GM19035 (cell line): ENCODE results near the gene DENND5A.

ENCODE experiments used
- ATAC-seq: cut with Tn5 transposase; IDR thresholded peaks from one replicate; pipeline ENCODE4 v1.9.1; 2021; ENCODE audit not compliant: unreplicated experiment

Gene DENND5A

DNA sequence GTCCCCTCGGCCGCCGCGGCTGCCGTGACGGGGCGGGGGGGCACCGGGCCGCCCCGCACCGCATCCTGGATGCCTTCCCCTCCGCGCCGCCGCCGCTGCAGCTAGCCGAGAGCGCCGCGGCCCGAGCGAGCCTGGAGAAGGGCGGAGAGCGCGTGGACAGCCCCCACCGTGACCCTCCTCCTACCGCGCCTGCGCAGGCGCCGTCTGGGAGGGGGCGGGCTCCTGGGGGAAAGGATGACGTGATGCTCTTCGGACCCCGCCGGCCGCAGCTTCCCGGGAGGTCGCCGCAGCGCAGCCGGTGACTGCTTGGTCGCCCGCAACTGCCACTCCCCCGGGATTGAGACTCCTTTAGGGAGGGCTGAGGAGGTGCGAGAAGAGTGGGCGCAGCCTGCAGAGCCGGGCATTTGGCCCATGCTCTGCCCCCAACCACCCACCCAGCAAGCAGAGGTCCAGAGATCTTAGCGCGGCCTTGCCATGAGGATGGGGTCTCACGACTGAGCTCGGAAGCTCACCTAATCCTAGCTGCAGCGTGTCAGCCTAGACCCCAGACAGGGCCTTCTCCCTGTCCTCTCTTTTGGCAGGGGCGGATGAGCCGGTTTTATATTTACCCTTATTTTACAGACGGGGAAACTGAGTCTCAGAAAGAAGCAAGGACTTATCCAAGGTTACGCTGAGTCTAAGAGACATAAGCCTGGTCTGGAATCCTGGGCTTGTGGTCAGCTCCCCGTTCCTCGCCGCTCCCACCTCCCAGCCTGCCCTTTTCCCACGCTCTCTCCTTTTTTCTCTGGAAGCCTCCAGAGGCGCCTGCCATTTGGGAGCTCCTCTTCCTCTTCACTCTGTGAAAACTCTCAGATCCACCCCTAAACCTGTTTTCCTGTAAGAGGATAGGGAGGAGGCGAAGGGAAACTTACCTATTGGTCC lies at the start of gene DENND5A:
Gene DENND5A (minus strand): TSS at position 140 of the 921 bp plus-strand sequence. CDS start 281 bp downstream, outside the sequence.
- no peak for ATAC-seq

DNA sequence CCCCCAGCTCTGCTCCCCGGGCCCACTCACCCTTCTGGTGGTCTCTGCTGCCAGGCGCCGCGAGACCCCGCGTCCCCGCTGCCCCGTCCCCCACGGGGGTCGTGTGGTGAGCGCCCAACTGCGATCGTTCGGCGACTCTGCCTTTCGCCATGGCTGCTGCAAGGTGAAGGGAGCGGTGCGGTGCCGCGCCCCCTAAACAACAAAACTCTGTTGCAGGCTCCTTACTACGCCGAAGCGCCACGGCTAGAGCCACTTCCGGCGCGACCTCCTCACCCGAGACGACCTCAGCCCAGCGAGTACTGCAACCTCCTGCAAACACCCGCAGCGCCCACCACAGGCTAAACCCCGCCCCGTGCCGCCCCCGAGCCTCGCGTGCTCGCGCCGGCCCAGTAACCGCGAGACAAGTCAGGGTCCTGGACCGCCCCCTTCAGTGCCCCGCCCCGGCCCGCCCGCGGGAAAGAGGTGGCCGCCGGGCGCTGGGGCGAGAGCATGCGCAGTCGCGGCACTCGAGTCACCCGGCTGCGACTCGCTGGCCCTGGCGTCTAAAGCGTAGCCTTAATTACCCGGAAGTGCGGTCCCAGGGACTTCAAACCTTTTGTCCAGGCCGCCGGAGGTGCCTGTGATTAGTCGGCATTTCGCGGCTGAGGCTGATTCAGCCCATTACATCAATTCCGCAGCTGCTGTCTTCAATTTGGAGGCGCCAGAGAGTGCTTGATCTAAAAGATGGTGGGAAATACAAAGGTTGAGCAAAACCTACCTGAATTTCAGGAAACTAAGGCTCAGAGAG lies 49.3 kb upstream of the DENND5A start, which contains the start of gene TMEM41B:
Gene TMEM41B (minus strand): TSS at position 303 of the 787 bp plus-strand sequence. CDS start 152 bp downstream, at position 151.
- peak; percentile 96 for ATAC-seq

DNA sequence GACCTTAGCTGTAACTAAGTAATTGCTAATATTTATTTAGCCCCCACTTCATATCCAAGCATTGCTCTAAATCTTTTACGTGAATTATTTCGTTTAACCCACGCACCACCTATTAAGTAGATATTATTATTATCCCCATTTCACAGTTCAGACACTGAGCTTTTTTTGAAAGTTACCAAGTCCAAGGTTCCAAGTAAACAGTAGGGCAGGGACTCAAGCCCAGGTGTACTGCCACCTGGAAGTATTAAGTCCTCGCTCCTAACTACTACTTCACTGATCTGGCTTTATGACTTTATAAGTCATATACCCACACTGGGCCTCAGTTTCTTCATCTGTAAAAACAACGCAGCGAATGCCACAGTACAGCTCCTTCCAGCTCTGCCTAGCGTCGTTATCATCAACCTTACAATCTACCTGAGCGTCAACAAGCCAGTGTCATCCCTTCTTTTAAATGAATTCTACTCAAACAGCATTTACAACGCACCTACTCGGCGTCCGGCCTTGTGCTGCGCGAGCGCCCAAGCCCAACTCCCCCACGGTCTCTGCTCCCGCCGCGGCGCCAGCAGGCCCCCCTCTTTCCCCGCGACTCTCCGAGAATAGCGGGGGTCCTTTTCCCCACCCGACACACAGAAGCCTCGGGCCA lies 48.6 kb upstream of the DENND5A start:
- peak; percentile 29 for ATAC-seq

DNA sequence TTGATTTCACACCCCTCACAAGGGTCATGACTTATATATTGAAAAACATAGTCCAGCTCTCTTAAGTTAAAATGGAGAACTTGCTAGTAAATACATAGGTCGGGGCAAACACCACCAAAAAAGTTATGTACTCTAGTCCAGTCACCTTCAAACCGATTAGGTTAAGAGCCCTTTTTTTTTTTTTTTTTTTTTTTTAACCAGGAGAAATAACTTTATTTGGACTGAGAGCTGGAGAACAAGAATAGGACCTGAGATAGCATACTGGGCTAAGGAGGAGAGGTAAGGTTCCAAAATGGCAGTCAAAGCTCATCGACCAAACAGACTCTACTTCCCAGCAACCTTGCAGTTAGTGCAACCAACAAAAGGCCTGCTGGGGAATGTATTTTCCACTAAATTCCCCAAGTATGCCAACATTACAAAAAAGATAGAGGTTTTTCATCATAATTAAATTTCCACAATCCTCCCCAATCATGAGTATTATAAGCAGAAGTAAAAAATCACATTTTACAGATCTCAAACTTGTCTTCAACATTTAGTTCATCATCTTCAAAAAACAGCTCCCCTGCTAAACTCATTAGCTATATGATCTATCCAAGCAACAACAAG lies 45.4 kb upstream of the DENND5A start:
- no peak for ATAC-seq

DNA sequence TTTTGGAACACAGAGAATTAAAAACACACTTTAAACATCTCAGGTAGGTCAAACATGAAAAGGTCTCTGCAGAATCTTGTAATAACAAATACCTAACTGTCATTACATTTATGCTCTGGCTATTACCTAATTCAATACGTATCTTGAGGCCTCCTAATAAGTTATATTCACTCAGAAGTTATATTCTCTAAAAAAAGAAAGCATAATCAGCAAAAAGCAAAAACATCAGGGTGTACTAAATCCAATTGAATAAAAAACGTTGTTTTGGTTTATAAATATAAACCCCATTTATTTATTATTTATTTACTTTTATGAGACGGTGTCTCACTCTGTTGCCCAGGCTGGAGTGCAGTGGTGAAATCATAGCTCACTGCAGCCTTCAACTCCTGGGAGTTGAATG lies 39.0 kb upstream of the DENND5A start:
- ATAC-seq, result no peak

DNA sequence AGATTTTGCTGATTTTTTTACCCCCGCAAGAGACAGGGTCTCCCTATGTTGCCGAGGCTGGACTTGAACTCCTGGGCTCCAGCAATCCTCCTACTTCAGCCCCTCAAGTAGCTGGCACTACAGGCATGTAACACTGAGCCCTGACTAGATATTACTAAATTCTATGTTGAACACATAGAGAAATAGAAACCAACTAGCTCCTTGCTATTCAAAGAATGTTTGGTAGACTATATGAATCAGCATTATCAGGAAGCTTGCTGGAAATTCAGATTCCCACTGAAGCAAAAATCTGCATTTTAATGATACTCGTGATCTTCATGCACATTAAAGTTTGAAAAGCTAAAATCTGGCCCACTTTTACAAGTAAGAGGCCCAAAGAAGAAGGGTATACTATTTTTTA lies 37.3 kb upstream of the DENND5A start:
- ATAC-seq, result no peak

DNA sequence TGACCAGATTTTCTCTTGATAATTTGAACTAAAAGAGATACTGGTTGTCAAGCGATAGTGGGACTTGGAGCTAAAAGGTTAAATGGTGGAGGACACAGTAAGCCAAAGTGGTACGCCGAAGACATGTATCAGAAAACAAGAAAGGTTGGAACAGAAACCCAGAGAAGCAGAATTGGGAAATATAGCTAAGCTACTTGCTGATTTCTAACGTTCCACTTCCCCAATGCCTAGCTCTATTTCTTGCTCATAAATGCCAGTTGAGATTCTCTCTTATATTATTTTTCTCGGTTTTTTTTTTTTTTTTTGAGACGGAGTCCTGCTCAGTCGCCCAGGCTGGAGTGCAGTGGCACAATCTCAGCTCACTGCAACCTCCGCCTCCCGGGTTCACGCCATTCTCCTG lies 36.6 kb upstream of the DENND5A start:
- ATAC-seq, result no peak

DNA sequence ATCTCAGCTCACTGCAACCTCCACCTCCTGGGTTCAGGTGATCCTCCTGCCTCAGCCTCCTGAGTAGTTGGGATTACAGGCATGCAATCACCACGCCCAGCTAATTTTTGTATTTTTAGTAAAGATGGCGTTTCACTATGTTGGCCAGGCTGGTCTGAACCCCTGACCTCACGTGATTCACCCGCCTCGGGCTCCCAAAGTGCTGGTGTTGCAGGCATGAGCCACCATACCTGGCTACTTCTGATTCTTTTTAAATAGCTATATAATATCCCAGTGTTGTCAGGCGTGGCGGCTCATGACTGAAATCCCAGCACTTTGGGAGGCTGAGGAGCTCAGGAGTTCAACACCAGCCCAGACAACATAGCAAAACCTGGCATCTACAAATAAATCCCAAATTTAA lies 28.5 kb upstream of the DENND5A start:
- ATAC-seq, result no peak

DNA sequence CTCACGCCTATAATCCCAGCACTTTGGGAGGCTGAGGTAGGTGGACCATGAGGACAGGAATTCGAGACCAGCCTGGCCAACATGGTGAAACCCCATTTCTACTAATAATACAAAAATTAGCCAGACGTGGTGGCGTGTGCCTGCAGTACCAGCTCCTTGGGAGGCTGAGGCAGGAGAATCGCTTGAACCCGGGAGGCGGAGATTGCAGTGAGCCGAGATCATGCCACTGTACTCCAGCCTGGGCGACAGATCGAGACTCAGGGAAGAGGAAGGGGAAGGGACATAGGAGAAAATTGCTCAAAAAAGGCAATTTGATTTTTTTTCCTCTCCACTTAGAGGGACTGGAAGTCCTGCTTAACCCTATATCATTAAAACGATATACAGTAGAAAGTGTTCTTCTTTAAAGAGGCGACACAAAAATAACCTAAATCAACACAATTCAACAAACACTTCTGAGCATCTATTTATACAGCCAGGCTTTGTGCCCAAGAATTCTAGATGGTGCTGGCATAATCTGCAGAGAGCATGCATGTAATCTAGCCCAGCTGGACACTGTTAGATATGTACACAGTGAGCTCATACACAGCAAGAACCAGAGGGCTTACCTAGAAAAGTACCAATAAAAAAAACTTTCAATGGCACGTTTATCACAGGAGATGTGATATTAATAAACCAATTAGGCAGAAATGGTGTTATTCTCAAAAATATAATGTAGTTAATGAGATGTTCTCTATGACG lies 20.9 kb upstream of the DENND5A start:
- no peak for ATAC-seq

DNA sequence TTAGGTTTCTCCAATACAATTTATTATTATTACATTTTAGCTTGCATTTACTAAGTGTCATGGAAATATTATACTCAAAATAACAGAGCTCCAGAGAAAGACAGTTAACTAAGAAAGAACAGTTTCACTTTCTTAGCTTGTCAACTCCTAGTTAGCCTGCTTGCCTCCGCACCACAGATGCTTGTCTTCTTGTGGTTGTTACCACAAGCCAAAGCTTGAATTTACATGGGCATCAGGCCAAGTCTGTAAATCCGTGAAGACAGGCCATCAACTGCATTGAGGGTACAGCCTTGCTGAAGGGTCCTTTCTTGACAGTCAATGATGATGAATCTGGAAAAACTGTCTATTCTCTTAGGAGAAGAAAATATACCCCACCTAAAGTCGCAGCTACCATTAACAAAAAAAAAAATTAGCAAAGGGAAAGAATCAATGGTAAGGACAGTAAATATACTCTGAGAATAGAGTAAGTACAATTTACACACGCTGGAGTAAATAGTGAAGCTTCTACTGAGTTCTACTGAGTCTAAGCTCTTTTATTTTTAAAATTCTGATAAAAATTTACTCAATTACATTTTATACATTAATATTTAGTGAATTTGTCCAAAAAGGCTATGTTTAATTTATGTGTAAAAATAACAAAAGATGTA lies 15.6 kb upstream of the DENND5A start:
- ATAC-seq, result peak; percentile 97

DNA sequence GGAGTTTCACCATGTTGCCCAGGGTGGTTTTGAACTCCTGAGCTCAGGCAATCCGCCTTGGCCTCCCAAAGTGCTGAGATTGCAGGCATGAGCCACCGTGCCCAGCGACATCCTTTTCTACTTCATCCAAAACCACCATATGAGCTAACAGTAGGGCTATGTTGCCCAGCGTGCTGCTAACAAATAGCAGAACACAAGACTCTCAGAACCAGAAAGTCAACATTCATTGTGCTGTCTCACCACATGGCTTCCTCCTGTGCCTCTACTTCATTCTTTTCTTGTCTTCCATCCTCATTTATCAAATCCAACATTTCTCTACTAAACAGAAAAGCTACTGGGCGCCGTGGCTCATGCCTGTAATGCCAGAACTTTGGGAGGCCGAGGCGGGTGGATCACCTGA lies 12.0 kb upstream of the DENND5A start:
- no peak for ATAC-seq

DNA sequence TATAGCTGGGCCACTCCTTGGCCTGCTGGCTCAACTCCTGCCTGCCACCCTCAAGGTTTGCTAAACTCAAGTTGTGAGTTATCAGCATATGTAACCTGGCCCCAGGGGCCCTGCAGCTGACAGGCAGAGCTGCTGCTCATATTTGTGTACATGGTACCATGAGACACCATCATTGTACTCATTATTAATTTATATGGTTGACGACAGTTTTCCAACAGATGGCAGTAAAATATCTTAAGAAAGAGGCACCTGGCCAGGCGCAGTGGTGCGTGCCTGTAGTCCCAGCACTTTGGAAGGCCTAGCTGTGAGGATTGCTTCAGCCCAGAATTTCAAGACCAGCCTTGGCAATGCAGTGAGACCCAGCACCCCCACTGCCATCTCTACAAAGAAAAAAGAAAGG lies 11.4 kb upstream of the DENND5A start:
- ATAC-seq, result no peak

DNA sequence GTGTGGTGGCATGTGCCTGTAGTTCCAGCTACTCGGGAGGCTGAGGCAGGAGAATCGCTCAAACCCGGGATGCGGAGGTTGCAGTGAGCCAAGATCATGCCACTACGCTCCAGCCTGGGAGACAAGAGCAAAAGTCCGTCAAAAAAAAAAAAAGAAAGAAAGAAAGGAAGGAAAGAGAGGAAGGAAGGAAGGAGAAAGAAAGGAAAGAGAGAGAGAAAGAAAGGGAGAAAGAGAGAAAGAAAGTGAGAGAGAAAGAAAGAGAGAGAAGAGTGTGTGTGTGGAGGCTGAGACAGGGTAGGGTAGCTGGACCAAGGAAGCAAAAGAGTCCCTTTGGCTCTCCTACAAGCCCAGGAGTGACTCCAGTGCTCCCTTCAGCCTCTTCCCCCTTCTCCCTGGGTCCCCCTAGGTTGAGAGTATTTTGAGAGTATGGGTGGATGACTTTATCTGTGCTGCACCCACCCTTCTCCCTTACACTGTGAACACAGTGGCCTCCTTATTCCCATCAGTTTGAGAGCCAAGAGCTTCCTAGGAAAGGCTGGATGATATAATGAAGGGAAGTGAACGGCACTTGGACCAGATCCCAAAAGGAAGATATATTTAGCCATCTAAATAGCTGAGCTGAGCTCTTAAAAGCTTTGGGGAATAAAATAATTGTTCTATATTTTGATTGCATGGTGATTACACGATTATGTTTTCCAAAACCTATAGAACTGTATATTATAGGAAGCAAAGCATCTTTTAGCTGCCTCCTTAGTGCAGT lies 9.5 kb upstream of the DENND5A start:
- ATAC-seq, result no peak

DNA sequence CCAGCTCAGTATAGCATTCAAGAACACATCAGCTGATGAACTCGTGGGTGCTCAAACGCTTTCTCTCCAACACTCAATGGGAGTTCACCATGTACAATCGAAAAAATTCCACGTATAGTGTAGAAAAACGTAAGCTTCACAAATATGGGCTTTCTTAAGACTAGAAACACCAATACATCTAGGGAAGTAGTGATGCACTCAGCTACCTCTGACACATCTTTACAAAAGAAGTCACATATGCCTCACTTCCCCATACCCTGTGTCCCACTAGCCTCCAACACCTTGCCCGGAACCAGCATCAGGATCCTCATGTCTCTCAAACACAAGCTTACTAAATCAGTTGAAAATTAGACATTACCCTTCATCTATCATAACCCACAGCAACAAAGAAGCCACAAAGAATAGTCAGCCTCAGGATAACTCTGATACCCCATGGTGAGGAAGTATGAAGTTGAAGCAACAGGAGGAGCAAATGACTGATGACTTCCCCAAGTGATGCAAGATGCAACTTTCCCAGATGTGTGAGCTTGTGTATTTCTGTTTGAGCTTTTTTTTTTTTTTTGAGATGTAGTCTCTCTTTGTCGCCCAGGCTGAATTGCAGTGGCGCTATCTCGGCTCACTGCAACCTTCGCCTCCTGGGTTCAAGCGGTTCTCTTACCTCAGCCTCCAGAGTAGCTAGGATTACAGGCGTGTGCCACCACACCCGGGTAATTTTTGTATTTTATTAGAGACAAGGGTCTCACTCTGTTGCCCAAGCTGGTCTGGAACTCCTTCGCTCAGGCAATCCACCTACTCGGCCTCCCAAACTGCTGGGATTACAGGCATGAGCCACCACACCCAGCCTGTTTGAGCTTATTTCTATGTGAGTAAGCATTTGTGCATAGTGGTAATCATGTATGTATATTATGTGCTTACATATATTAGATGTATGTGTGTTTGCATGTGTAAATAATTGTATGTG lies 8.5 kb upstream of the DENND5A start:
- ATAC-seq, result no peak

DNA sequence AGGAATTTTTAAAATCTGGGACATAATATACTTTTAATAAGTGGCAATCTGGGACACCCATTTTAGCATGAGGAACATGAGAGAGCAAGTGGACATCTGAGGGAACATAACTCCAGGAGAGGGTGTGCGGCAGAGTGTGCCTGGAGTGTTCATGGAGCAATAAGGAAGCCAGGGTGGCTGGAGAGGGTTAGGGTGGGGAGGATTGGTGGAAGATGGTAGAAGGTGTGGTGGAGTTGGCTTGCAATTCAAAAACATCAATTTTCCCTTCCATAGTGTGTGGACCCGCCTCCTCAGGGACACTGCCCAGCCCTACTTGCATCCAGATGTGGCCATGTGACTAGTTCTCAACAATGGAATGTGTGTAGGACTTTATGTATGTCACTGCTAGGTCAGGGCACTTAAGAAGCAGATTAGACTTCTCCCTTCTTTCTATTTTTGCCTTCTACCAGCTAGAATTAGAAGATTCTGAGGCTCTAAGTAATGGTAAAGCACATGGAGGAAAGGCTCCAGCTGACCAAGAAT lies 4.4 kb upstream of the DENND5A start:
- no peak for ATAC-seq

DNA sequence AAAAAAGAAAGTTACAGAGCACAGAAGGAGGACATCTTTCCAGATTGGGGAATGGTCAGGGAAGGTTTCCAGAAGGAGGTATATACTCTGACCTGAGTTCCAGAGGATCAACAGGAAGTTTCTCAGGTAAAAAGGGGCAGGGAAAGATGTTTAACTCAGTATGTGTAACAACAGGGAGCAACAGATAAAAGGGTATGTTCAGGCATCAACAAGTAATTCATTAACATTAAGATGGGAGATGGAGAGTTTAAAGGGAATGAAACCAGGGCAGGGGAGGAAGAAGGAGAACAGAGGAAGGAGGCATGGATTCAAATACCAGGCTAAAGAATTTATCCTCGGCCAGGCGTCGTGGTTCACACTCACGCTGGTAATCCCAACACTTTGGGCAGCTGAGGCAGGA lies 2.5 kb upstream of the DENND5A start:
- no peak for ATAC-seq

DNA sequence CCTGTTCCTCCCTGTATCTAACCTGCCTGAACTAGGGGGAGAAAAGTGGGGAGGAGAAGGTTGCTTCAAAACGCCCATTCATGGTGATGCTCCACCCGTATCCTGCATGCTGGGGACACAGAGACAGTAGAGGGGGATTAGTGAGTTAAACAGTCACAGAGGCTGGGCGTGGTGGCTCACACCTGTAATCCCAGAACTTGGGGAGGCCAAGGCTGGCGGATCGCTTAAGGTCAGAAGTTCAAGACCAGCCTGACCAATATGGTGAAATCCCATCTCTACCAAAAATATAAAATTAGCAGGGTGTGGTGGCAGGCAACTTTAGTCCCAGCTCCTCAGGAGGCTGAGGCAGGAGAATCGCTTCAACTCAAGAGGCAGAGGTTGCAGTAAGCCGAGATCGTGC lies 1.8 kb upstream of the DENND5A start:
- no peak for ATAC-seq
